Tibial nerve (tissue), 4 donors: ENCODE results near the gene CYSLTR1.

Source experiments
- CTCF ChIP-seq, 5 experiments: fragments of 200-600 bp in 3 of 5; fragments of 450-650 bp in 2 of 5; sonication (generic) in 3 of 5; IDR thresholded peaks; one replicate each; pipeline ENCODE4 v1.5.1; 2016 to 2019; ENCODE audit warnings: antibody characterized with exemption in 5 of 5, mild to moderate bottlenecking in 3 of 5, moderate library complexity in 2 of 5
- EP300 ChIP-seq, 2 donors: sonication (generic); formaldehyde crosslinking; IDR thresholded peaks; one replicate each; pipeline ENCODE4 v1.6.1; 2017; ENCODE audit warnings: antibody characterized with exemption in 2 of 2, mild to moderate bottlenecking in 1 of 2
- POLR2A ChIP-seq, 2 donors: fragments of 450-650 bp; IDR thresholded peaks; one replicate each; pipeline ENCODE4 v1.6.1; 2017; ENCODE audit warnings: antibody characterized with exemption in 2 of 2, mild to moderate bottlenecking in 2 of 2, moderate library complexity in 2 of 2

GRCh38 chrX:78330068-78330467, 2.7 kb upstream of the CYSLTR1 start:
- no peak for TF ChIP-seq POLR2A (IDR thresholded peaks at IDR 0.05)
- no peak for TF ChIP-seq CTCF (IDR thresholded peaks at IDR 0.05)
- TF ChIP-seq EP300 (IDR thresholded peaks at IDR 0.05) = no peak
